Measurements from ENCODE around the gene ERICH6. TPM values are rescaled to one million over a fixed set of nuclear protein-coding genes. Genes with fewer than 3 reads are reported as not detected.
"Not testable (repeated sequence)": the region's sequence is repeated elsewhere in the genome, so short reads cannot be mapped to it uniquely, and the experiment has no call there.

Gene ERICH6
- total RNA-seq, 2 donors from 2014 or later, result 0.19 TPM; not detected in 1

- peaks cover 4% of the 10 kb centered on the region for H3K27me3 Mint-ChIP-seq (ENCODE audit: low read depth)
- no peaks in the 10 kb centered on the region for H3K9me3 Mint-ChIP-seq
- DNase-seq (no peak), ATAC-seq (replicated peaks in 1 of 2) (no peak)
- H3K36me3 Mint-ChIP-seq (ENCODE audit: insufficient read depth in 2 of 2), result peaks cover 0 to under 1% of the 10 kb centered on the region in 2 donors
- H3K27ac Mint-ChIP-seq, result no peak overlapping the region
- H3K4me1 Mint-ChIP-seq (ENCODE audit: low read depth), result peaks cover 10% of the 10 kb centered on the region
- no peak overlapping the region for H3K4me3 Mint-ChIP-seq
Observed at GRCh38 chr3:150640256-150640655, 63.5 kb downstream of the ERICH6 start.

GRCh38 chr3:150639262-150639661, 64.5 kb downstream of the ERICH6 start:
- no peaks in the 10 kb centered on the region for H3K9me3 Mint-ChIP-seq
- H3K27ac Mint-ChIP-seq, result no peak overlapping the region
- H3K4me3 Mint-ChIP-seq, result no peak overlapping the region
- no peaks in the 10 kb centered on the region for H3K36me3 Mint-ChIP-seq (ENCODE audit: insufficient read depth in 2 of 2)
- ATAC-seq (replicated peaks in 1 of 2) (no peak), DNase-seq (no peak)
- peaks cover 20% of the 10 kb centered on the region for H3K4me1 Mint-ChIP-seq (ENCODE audit: low read depth)
- H3K27me3 Mint-ChIP-seq (ENCODE audit: low read depth), result peaks cover 4% of the 10 kb centered on the region

GRCh38 chr3:150636258-150636657, 67.5 kb downstream of the ERICH6 start:
- ATAC-seq (replicated peaks in 1 of 2) (peak in 1 of 2 donors; percentile 9), DNase-seq (no peak)
- H3K27me3 Mint-ChIP-seq (ENCODE audit: low read depth), result no peaks in the 10 kb centered on the region
- H3K9me3 Mint-ChIP-seq, result no peaks in the 10 kb centered on the region
- H3K36me3 Mint-ChIP-seq (ENCODE audit: insufficient read depth in 2 of 2), result no peaks in the 10 kb centered on the region
- H3K27ac Mint-ChIP-seq, result peak overlapping the region; percentile 87
- peak overlapping the region in 1 of 2 donors; percentile 59 for H3K4me3 Mint-ChIP-seq
- peaks cover 27% of the 10 kb centered on the region for H3K4me1 Mint-ChIP-seq (ENCODE audit: low read depth)

- Mint-ChIP-seq H3K9me3 (no peaks in the 10 kb centered on the region), H3K27me3 (ENCODE audit: low read depth) (no peaks in the 10 kb centered on the region), H3K36me3 (ENCODE audit: insufficient read depth in 2 of 2) (peaks cover 1 to 3% of the 10 kb centered on the region in 2 donors), H3K4me1 (ENCODE audit: low read depth) (peaks cover 27% of the 10 kb centered on the region), H3K4me3 (peak overlapping the region in 1 of 2 donors; percentile 59), H3K27ac (peak overlapping the region; percentile 87)
- ATAC-seq (replicated peaks in 1 of 2) (peak in 1 of 2 donors; percentile 77), DNase-seq (no peak)
Observed at GRCh38 chr3:150635526-150635925, 68.2 kb downstream of the ERICH6 start.

- peaks cover 27% of the 10 kb centered on the region for H3K4me1 Mint-ChIP-seq (ENCODE audit: low read depth)
- H3K9me3 Mint-ChIP-seq, result no peaks in the 10 kb centered on the region
- H3K27ac Mint-ChIP-seq, result peak overlapping the region; percentile 87
- no peaks in the 10 kb centered on the region for H3K27me3 Mint-ChIP-seq (ENCODE audit: low read depth)
- H3K36me3 Mint-ChIP-seq (ENCODE audit: insufficient read depth in 2 of 2), result peaks cover 2 to 5% of the 10 kb centered on the region in 2 donors
- peak overlapping the region in 1 of 2 donors; percentile 59 for H3K4me3 Mint-ChIP-seq
- ATAC-seq (replicated peaks in 1 of 2), result no peak
- DNase-seq, result no peak
Observed at GRCh38 chr3:150635076-150635475, 68.6 kb downstream of the ERICH6 start.

GRCh38 chr3:150631515-150632221, 72.1 kb downstream of the ERICH6 start:
- peaks cover 4 to 12% of the 10 kb centered on the region in 2 donors for H3K36me3 Mint-ChIP-seq (ENCODE audit: insufficient read depth in 2 of 2)
- peaks cover 27% of the 10 kb centered on the region for H3K4me1 Mint-ChIP-seq (ENCODE audit: low read depth)
- DNase-seq (no peak), ATAC-seq (replicated peaks in 1 of 2) (no peak)
- H3K4me3 Mint-ChIP-seq, result no peak overlapping the region
- no peaks in the 10 kb centered on the region for H3K27me3 Mint-ChIP-seq (ENCODE audit: low read depth)
- no peak overlapping the region for H3K27ac Mint-ChIP-seq
- H3K9me3 Mint-ChIP-seq, result no peaks in the 10 kb centered on the region

- ATAC-seq (replicated peaks in 1 of 2), result no peak
- H3K4me1 Mint-ChIP-seq (ENCODE audit: low read depth), result no peaks in the 10 kb centered on the region
- H3K36me3 Mint-ChIP-seq (ENCODE audit: insufficient read depth in 2 of 2), result peaks cover 10 to 24% of the 10 kb centered on the region in 2 donors
- DNase-seq, result no peak
- H3K27ac Mint-ChIP-seq, result no peak overlapping the region
- no peaks in the 10 kb centered on the region for H3K27me3 Mint-ChIP-seq (ENCODE audit: low read depth)
- no peak overlapping the region for H3K4me3 Mint-ChIP-seq
- H3K9me3 Mint-ChIP-seq, result no peaks in the 10 kb centered on the region
Observed at GRCh38 chr3:150627557-150627956, 76.2 kb downstream of the ERICH6 start.

- Mint-ChIP-seq H3K4me3 (no peak overlapping the region), H3K36me3 (ENCODE audit: insufficient read depth in 2 of 2) (peaks cover 10 to 24% of the 10 kb centered on the region in 2 donors), H3K27ac (peak overlapping the region; percentile 66), H3K9me3 (no peaks in the 10 kb centered on the region), H3K27me3 (ENCODE audit: low read depth) (no peaks in the 10 kb centered on the region), H3K4me1 (ENCODE audit: low read depth) (peaks cover 7% of the 10 kb centered on the region)
- ATAC-seq (replicated peaks in 1 of 2), result no peak
- DNase-seq, result no peak
Observed at GRCh38 chr3:150626148-150626930, 77.4 kb downstream of the ERICH6 start.

- Mint-ChIP-seq H3K9me3 (no peaks in the 10 kb centered on the region), H3K27me3 (ENCODE audit: low read depth) (no peaks in the 10 kb centered on the region), H3K4me3 (no peak overlapping the region), H3K36me3 (ENCODE audit: insufficient read depth in 2 of 2) (peaks cover 8 to 18% of the 10 kb centered on the region in 2 donors), H3K27ac (peak overlapping the region; percentile 38), H3K4me1 (ENCODE audit: low read depth) (peaks cover 19% of the 10 kb centered on the region)
- ATAC-seq (replicated peaks in 1 of 2) (no peak), DNase-seq (no peak)
Observed at GRCh38 chr3:150623945-150624344, 79.8 kb downstream of the ERICH6 start.

GRCh38 chr3:150622955-150623354, 80.8 kb downstream of the ERICH6 start:
- H3K4me1 Mint-ChIP-seq (ENCODE audit: low read depth), result peaks cover 29% of the 10 kb centered on the region
- not testable (repeated sequence) for H3K4me3 Mint-ChIP-seq; H3K27me3 Mint-ChIP-seq (ENCODE audit: low read depth); H3K9me3 Mint-ChIP-seq; DNase-seq; ATAC-seq (replicated peaks in 1 of 2); H3K27ac Mint-ChIP-seq
- peaks cover 6 to 19% of the 10 kb centered on the region in 2 donors for H3K36me3 Mint-ChIP-seq (ENCODE audit: insufficient read depth in 2 of 2)

- Mint-ChIP-seq H3K4me1 (ENCODE audit: low read depth) (peaks cover 41% of the 10 kb centered on the region), H3K27ac (peak overlapping the region; percentile 40), H3K9me3 (no peaks in the 10 kb centered on the region), H3K4me3 (peak overlapping the region in 1 of 2 donors; percentile 15), H3K36me3 (ENCODE audit: insufficient read depth in 2 of 2) (peaks cover 3 to 10% of the 10 kb centered on the region in 2 donors), H3K27me3 (ENCODE audit: low read depth) (no peaks in the 10 kb centered on the region)
- peak in 1 of 2 donors; percentile 71 for ATAC-seq (replicated peaks in 1 of 2)
- no peak for DNase-seq
Observed at GRCh38 chr3:150620002-150620689, 83.6 kb downstream of the ERICH6 start.

- DNase-seq, result no peak
- H3K9me3 Mint-ChIP-seq, result peaks cover 2% of the 10 kb centered on the region in 2 donors
- peak overlapping the region; percentile 97 for H3K27ac Mint-ChIP-seq
- H3K4me1 Mint-ChIP-seq (ENCODE audit: low read depth), result peaks cover 70% of the 10 kb centered on the region
- peak overlapping the region; percentile 35 to 83 for H3K4me3 Mint-ChIP-seq
- H3K27me3 Mint-ChIP-seq (ENCODE audit: low read depth), result no peaks in the 10 kb centered on the region
- peaks cover 7 to 23% of the 10 kb centered on the region in 2 donors for H3K36me3 Mint-ChIP-seq (ENCODE audit: insufficient read depth in 2 of 2)
- peak; percentile 50 to 80 for ATAC-seq (replicated peaks in 1 of 2)
Observed at GRCh38 chr3:150613709-150614480, 89.8 kb downstream of the ERICH6 start.

All from activated T-cell treated with anti-CD3 and anti-CD28 coated beads, Interleukin-2, amount 50 U/mL, for 72 hours (primary cell).